Chondrocyte (in vitro differentiated cells): Measurements from ENCODE around the gene STPG3. TPM values are rescaled to one million over a fixed set of nuclear protein-coding genes. Genes with fewer than 3 reads are reported as not detected.

Experiments
- DNase-seq: peaks from one replicate; pipeline ENCODE4 v3.0.0; 2021; ENCODE audit warnings: mixed read lengths, low spot score
- H3K27ac Mint-ChIP-seq: one replicate; pipeline ENCODE4 v1.8.0; 2021; ENCODE audit warnings: mild to moderate bottlenecking, moderate library complexity, mixed read lengths; ENCODE audit not compliant: unreplicated experiment
- H3K27me3 Mint-ChIP-seq: 2 replicates; pipeline ENCODE4 v1.8.0; 2021; ENCODE audit warnings: low read depth, mixed read lengths
- H3K36me3 Mint-ChIP-seq: 2 replicates; pipeline ENCODE4 v1.8.0; 2021; ENCODE audit warnings: low read depth, mixed read lengths
- H3K4me1 Mint-ChIP-seq: 2 replicates; pipeline ENCODE4 v1.8.0; 2021; ENCODE audit warnings: low read depth, mild to moderate bottlenecking, mixed read lengths
- H3K4me3 Mint-ChIP-seq: one replicate; pipeline ENCODE4 v1.8.0; 2021; ENCODE audit warnings: mild to moderate bottlenecking, moderate library complexity, mixed read lengths; ENCODE audit not compliant: unreplicated experiment
- H3K9me3 Mint-ChIP-seq: 2 replicates; pipeline ENCODE4 v1.8.0; 2021; ENCODE audit warnings: low read depth, mixed read lengths
- CTCF ChIP-seq: fragments of 200-600 bp; sonication (generic); IDR thresholded peaks from 2 replicates; pipeline ENCODE4 v1.5.0; 2021; ENCODE audit warnings: antibody characterized with exemption, mild to moderate bottlenecking, moderate library complexity
- total RNA-seq: library from RNA; stranded (reverse); gene quantifications from 3 replicates; pipeline ENCODE4 v1.2.1, GENCODE V29; 2021

Gene STPG3
- total RNA-seq, 1 donor from 2014 or later: not detected

GRCh38 chr9:137216188-137216965 lies 34.7 kb upstream of the STPG3 start:
- Mint-ChIP-seq H3K27ac (no peak overlapping the region), H3K4me1 (peaks cover 7% of the 10 kb centered on the region), H3K9me3 (no peaks in the 10 kb centered on the region), H3K4me3 (no peak overlapping the region), H3K36me3 (peaks cover 2% of the 10 kb centered on the region), H3K27me3 (no peaks in the 10 kb centered on the region)
- DNase-seq: no peak
- TF ChIP-seq CTCF: no peak

GRCh38 chr9:137217276-137218211 lies 33.5 kb upstream of the STPG3 start:
- Mint-ChIP-seq H3K27ac (no peak overlapping the region), H3K9me3 (no peaks in the 10 kb centered on the region), H3K4me3 (no peak overlapping the region), H3K4me1 (peaks cover 7% of the 10 kb centered on the region), H3K36me3 (peaks cover 2% of the 10 kb centered on the region), H3K27me3 (no peaks in the 10 kb centered on the region)
- TF ChIP-seq CTCF: no peak
- no peak for DNase-seq

GRCh38 chr9:137218212-137218753 lies 32.8 kb upstream of the STPG3 start:
- H3K4me1 Mint-ChIP-seq: peaks cover 11% of the 10 kb centered on the region
- no peak for TF ChIP-seq CTCF
- peaks cover 2% of the 10 kb centered on the region for H3K36me3 Mint-ChIP-seq
- H3K27me3 Mint-ChIP-seq: no peaks in the 10 kb centered on the region
- no peak overlapping the region for H3K27ac Mint-ChIP-seq
- DNase-seq: no peak
- H3K9me3 Mint-ChIP-seq: no peaks in the 10 kb centered on the region
- H3K4me3 Mint-ChIP-seq: no peak overlapping the region

- peaks cover 11% of the 10 kb centered on the region for H3K4me1 Mint-ChIP-seq
- peaks cover 2% of the 10 kb centered on the region for H3K36me3 Mint-ChIP-seq
- H3K9me3 Mint-ChIP-seq: no peaks in the 10 kb centered on the region
- no peak overlapping the region for H3K4me3 Mint-ChIP-seq
- H3K27me3 Mint-ChIP-seq: no peaks in the 10 kb centered on the region
- DNase-seq: no peak
- no peak overlapping the region for H3K27ac Mint-ChIP-seq
- no peak for TF ChIP-seq CTCF
These were observed 32.3 kb upstream of the STPG3 start for GRCh38 chr9:137218754-137219271.
